Measurements from ENCODE around the gene CFAP46.
"Not testable (repeated sequence)": the region's sequence is repeated elsewhere in the genome, so short reads cannot be mapped to it uniquely, and the experiment has no call there.

Gene CFAP46

GRCh38 chr10:132840698-132841614 is 101.4 kb downstream of the CFAP46 start:
- no peak for DNase-seq

- DNase-seq = no peak
These were observed 103.3 kb downstream of the CFAP46 start for GRCh38 chr10:132839061-132839460.

- DNase-seq = no peak
These were observed 103.9 kb downstream of the CFAP46 start for GRCh38 chr10:132838346-132838970.

- no peak for DNase-seq
These were observed 104.5 kb downstream of the CFAP46 start for GRCh38 chr10:132837905-132838304.

- DNase-seq = no peak
These were observed 105.4 kb downstream of the CFAP46 start for GRCh38 chr10:132836832-132837540.

GRCh38 chr10:132836248-132836831 is 106.0 kb downstream of the CFAP46 start:
- no peak for DNase-seq

- no peak for DNase-seq
These were observed 106.5 kb downstream of the CFAP46 start for GRCh38 chr10:132835848-132836233.

GRCh38 chr10:132834891-132835847 is 107.2 kb downstream of the CFAP46 start:
- DNase-seq = no peak

GRCh38 chr10:132834311-132834761 is 108.0 kb downstream of the CFAP46 start:
- no peak for DNase-seq

- no peak for DNase-seq
These were observed 108.8 kb downstream of the CFAP46 start for GRCh38 chr10:132833421-132834111.

GRCh38 chr10:132832186-132832969 is 110.0 kb downstream of the CFAP46 start:
- no peak for DNase-seq

GRCh38 chr10:132829403-132829802 is 113.0 kb downstream of the CFAP46 start:
- no peak for DNase-seq

GRCh38 chr10:132828681-132829080 is 113.7 kb downstream of the CFAP46 start:
- DNase-seq = no peak

GRCh38 chr10:132827861-132828539 is 114.4 kb downstream of the CFAP46 start:
- no peak for DNase-seq

- no peak for DNase-seq
These were observed 115.0 kb downstream of the CFAP46 start for GRCh38 chr10:132827423-132827789.

- DNase-seq = no peak
These were observed 115.6 kb downstream of the CFAP46 start for GRCh38 chr10:132826524-132827422.

GRCh38 chr10:132825783-132826523 is 116.4 kb downstream of the CFAP46 start:
- not testable (repeated sequence) for DNase-seq

- no peak for DNase-seq
These were observed 122.3 kb downstream of the CFAP46 start for GRCh38 chr10:132820056-132820455.
